HAP-1 (cell line): ENCODE data around the gene CCDC106.
A peak's percentile ranks its signal among the peaks of the same experiment; 100 is the strongest.

Experiments
- DNase-seq, 2 experiments: peaks; one replicate each; pipeline ENCODE4 v3.0.0-alpha.2; 2016 to 2020; ENCODE audit warnings: low spot score in 2 of 2
- H3K27me3 ChIP-seq: fragments of 250-450 bp; sonication (Bioruptor Pico); 2 replicates; pipeline ENCODE4 v1.5.1; 2020; ENCODE audit warnings: low read depth, mild to moderate bottlenecking, moderate library complexity
- H3K36me3 ChIP-seq: fragments of 250-450 bp; sonication (Bioruptor Pico); replicated peaks from 2 replicates; pipeline ENCODE4 v1.5.1; 2020; ENCODE audit warnings: mild to moderate bottlenecking
- H3K4me1 ChIP-seq: fragments of 250-450 bp; sonication (Bioruptor Pico); 2 replicates; pipeline ENCODE4 v1.5.1; 2020; ENCODE audit warnings: mild to moderate bottlenecking
- H3K4me3 ChIP-seq: fragments of 250-450 bp; sonication (Bioruptor Pico); 2 replicates; pipeline ENCODE4 v1.5.1; 2020; ENCODE audit warnings: mild to moderate bottlenecking, moderate library complexity
- H3K9me3 ChIP-seq: fragments of 250-450 bp; sonication (Bioruptor Pico); 2 replicates; pipeline ENCODE4 v1.5.1; 2020; ENCODE audit warnings: mild to moderate bottlenecking, moderate library complexity
- in situ Hi-C: fragments of 300-500 bp; cut with MboI; formaldehyde crosslinking; loops from 3 replicates; pipeline ENCODE4 v1.14.3; 2020; ENCODE audit warnings: low sequenced_read_pairs, inconsistent platforms, mixed read lengths

CCDC106 gene

GRCh38 chr19:55644842-55645511, 3.0 kb upstream of the CCDC106 start:
- H3K4me3 ChIP-seq, result peak overlapping the region; percentile 78; the same call in 1 of the 2 replicates
- peaks cover 25% of the 10 kb centered on the region for H3K36me3 ChIP-seq
- H3K27me3 ChIP-seq, result no peaks in the 10 kb centered on the region
- H3K4me1 ChIP-seq, result peaks cover 21% of the 10 kb centered on the region
- no peaks in the 10 kb centered on the region for H3K9me3 ChIP-seq
- in situ Hi-C loops, result no loop called here
- no peak for DNase-seq

GRCh38 chr19:55645512-55645881, 2.5 kb upstream of the CCDC106 start:
- DNase-seq, result no peak
- Histone ChIP-seq H3K4me3 (no peak overlapping the region), H3K27me3 (no peaks in the 10 kb centered on the region), H3K9me3 (no peaks in the 10 kb centered on the region), H3K36me3 (peaks cover 25% of the 10 kb centered on the region), H3K4me1 (peaks cover 16% of the 10 kb centered on the region)
- in situ Hi-C loops, result no loop called here

- H3K36me3 ChIP-seq, result peaks cover 25% of the 10 kb centered on the region
- H3K4me3 ChIP-seq, result peak overlapping the region; percentile 96
- no peaks in the 10 kb centered on the region for H3K27me3 ChIP-seq
- peaks cover 15% of the 10 kb centered on the region for H3K4me1 ChIP-seq
- DNase-seq, result no peak
- in situ Hi-C loops, result no loop called here
- no peaks in the 10 kb centered on the region for H3K9me3 ChIP-seq
Measured at GRCh38 chr19:55646889-55647731, 902 bp upstream of the CCDC106 start.

- in situ Hi-C loops, result no loop called here
- Histone ChIP-seq H3K4me3 (peak overlapping the region; percentile 96), H3K36me3 (peaks cover 25% of the 10 kb centered on the region), H3K27me3 (no peaks in the 10 kb centered on the region), H3K4me1 (peaks cover 8% of the 10 kb centered on the region), H3K9me3 (no peaks in the 10 kb centered on the region)
- no peak for DNase-seq
Measured at GRCh38 chr19:55648585-55649267, 714 bp downstream of the CCDC106 start.

- in situ Hi-C loops, result loop anchor here (25.0 kb wide), 2 partner anchors 1187 to 1462 kb away; partner anchors contain the start of genes CDC42EP5, LENG9, MBOAT7 and TSEN34
- Histone ChIP-seq H3K4me1 (peaks cover 8% of the 10 kb centered on the region), H3K36me3 (peaks cover 23% of the 10 kb centered on the region)
Measured at GRCh38 chr19:55649268-55650125, 1.5 kb downstream of the CCDC106 start.

GRCh38 chr19:55650126-55650557, 2.1 kb downstream of the CCDC106 start:
- Histone ChIP-seq H3K27me3 (no peaks in the 10 kb centered on the region), H3K9me3 (no peaks in the 10 kb centered on the region), H3K36me3 (peaks cover 19% of the 10 kb centered on the region), H3K4me3 (no peak overlapping the region), H3K4me1 (peaks cover 8% of the 10 kb centered on the region)
- no peak for DNase-seq
- in situ Hi-C loops, result loop anchor here (25.0 kb wide), 2 partner anchors 1188 to 1463 kb away; partner anchors contain the start of genes CDC42EP5, LENG9, MBOAT7 and TSEN34

More at GRCh38 chr19:55649268-55650125, 1.5 kb downstream of the CCDC106 start:
- Histone ChIP-seq H3K27me3 (no peaks in the 10 kb centered on the region), H3K9me3 (no peaks in the 10 kb centered on the region), H3K4me3 (peak overlapping the region; percentile 96)
- no peak for DNase-seq

GRCh38 chr19:55650602-55651230, 2.7 kb downstream of the CCDC106 start:
- Histone ChIP-seq H3K36me3 (peaks cover 17% of the 10 kb centered on the region), H3K4me1 (peaks cover 8% of the 10 kb centered on the region), H3K9me3 (no peaks in the 10 kb centered on the region), H3K4me3 (no peak overlapping the region), H3K27me3 (no peaks in the 10 kb centered on the region)
- no peak for DNase-seq
- in situ Hi-C loops, result loop anchor here (25.0 kb wide), 2 partner anchors 1188 to 1463 kb away; partner anchors contain the start of genes CDC42EP5, LENG9, MBOAT7 and TSEN34

- peaks cover 8% of the 10 kb centered on the region for H3K4me1 ChIP-seq
- DNase-seq, result no peak
- peaks cover 21% of the 10 kb centered on the region for H3K36me3 ChIP-seq
- in situ Hi-C loops, result loop anchor here (25.0 kb wide), 2 partner anchors 1189 to 1464 kb away; partner anchors contain the start of genes CDC42EP5, LENG9, MBOAT7 and TSEN34
- no peaks in the 10 kb centered on the region for H3K9me3 ChIP-seq
- no peak overlapping the region for H3K4me3 ChIP-seq
- H3K27me3 ChIP-seq, result no peaks in the 10 kb centered on the region
Measured at GRCh38 chr19:55651236-55651635, 3.2 kb downstream of the CCDC106 start.

GRCh38 chr19:55652311-55653128, 4.5 kb downstream of the CCDC106 start:
- Histone ChIP-seq H3K4me3 (no peak overlapping the region), H3K4me1 (peaks cover 6% of the 10 kb centered on the region), H3K9me3 (no peaks in the 10 kb centered on the region), H3K36me3 (peaks cover 19% of the 10 kb centered on the region), H3K27me3 (no peaks in the 10 kb centered on the region)
- DNase-seq, result no peak
- in situ Hi-C loops, result loop anchor here (25.0 kb wide), 2 partner anchors 1190 to 1465 kb away; partner anchors contain the start of genes CDC42EP5, LENG9, MBOAT7 and TSEN34

GRCh38 chr19:55653651-55654322, 5.8 kb downstream of the CCDC106 start:
- Histone ChIP-seq H3K36me3 (peaks cover 19% of the 10 kb centered on the region), H3K9me3 (no peaks in the 10 kb centered on the region), H3K4me3 (peak overlapping the region; percentile 95), H3K27me3 (no peaks in the 10 kb centered on the region), H3K4me1 (peaks cover 11% of the 10 kb centered on the region)
- in situ Hi-C loops, result loop anchor here (25.0 kb wide), 2 partner anchors 1191 to 1466 kb away; partner anchors contain the start of genes CDC42EP5, LENG9, MBOAT7 and TSEN34
- DNase-seq, result peak; percentile 98

- Histone ChIP-seq H3K4me3 (peak overlapping the region; percentile 95), H3K4me1 (peaks cover 11% of the 10 kb centered on the region), H3K27me3 (no peaks in the 10 kb centered on the region), H3K36me3 (peaks cover 23% of the 10 kb centered on the region), H3K9me3 (no peaks in the 10 kb centered on the region)
- in situ Hi-C loops, result loop anchor here (25.0 kb wide), 2 partner anchors 1192 to 1467 kb away; partner anchors contain the start of genes CDC42EP5, LENG9, MBOAT7 and TSEN34
- peak; percentile 97 to 100 for DNase-seq
Measured at GRCh38 chr19:55654323-55654867, 6.4 kb downstream of the CCDC106 start.
